HepG2 (cell line): ENCODE results near the gene ZSCAN5C. TPM values are rescaled to one million over a fixed set of nuclear protein-coding genes. Genes with fewer than 3 reads are reported as not detected.

ENCODE experiments used
- ARID3A ChIP-seq: IDR thresholded peaks from 2 replicates; pipeline ENCODE4 v1.6.1; 2012; ENCODE audit warnings: low read depth, low read length, improper control_type of control experiment
- DNMT1 ChIP-seq: sonication (generic); formaldehyde crosslinking; IDR thresholded peaks from 2 replicates; pipeline ENCODE4 v1.5.1; 2020; ENCODE audit warnings: mild to moderate bottlenecking, missing genetic modification reagents
- ZNF646 ChIP-seq: sonication (generic); formaldehyde crosslinking; IDR thresholded peaks from 2 replicates; pipeline ENCODE4 v1.9.0; 2021; ENCODE audit warnings: mild to moderate bottlenecking, missing genetic modification reagents
- polyA plus RNA-seq, 8 experiments: library from polyadenylated mRNA; depleted of rRNA in 3 of 8; stranded (reverse) in 7 of 8; unstranded in 1 of 8; fragments of >200 nt; fragmentation: Illumina TruSeq in 4 of 8; extraction: Trizol in 4 of 8; gene quantifications; 2 replicates each; pipeline versions ENCODE4 v1.2.1 to v1.2.3, GENCODE V29; 2011 to 2016; ENCODE audit warnings: low read depth in 4 of 8, missing spikeins in 1 of 8, mixed read lengths in 1 of 8; ENCODE audit not compliant: insufficient read depth in 1 of 8
- total RNA-seq, 5 experiments: library from RNA; depleted of rRNA; stranded (reverse); fragments of >200 nt; fragmentation: Illumina TruSeq; extraction: Trizol; gene quantifications; 2 replicates each; pipeline ENCODE4 v1.2.3, GENCODE V29; 2016; ENCODE audit warnings: low read depth in 1 of 5
- TF ChIP-seq, protein P1 (sequence below): IDR thresholded peaks from 2 replicates; pipeline ENCODE4 v1.6.1; 2016; ENCODE audit warnings: low read depth, missing genetic modification reagents, missing compliant biosample characterization

The ZSCAN5C gene
- total and polyA plus RNA-seq, 2 of the 13 experiments (the other 11 are each of a cell fraction or from before 2014, with no cell fraction given), result not detected

DNA sequence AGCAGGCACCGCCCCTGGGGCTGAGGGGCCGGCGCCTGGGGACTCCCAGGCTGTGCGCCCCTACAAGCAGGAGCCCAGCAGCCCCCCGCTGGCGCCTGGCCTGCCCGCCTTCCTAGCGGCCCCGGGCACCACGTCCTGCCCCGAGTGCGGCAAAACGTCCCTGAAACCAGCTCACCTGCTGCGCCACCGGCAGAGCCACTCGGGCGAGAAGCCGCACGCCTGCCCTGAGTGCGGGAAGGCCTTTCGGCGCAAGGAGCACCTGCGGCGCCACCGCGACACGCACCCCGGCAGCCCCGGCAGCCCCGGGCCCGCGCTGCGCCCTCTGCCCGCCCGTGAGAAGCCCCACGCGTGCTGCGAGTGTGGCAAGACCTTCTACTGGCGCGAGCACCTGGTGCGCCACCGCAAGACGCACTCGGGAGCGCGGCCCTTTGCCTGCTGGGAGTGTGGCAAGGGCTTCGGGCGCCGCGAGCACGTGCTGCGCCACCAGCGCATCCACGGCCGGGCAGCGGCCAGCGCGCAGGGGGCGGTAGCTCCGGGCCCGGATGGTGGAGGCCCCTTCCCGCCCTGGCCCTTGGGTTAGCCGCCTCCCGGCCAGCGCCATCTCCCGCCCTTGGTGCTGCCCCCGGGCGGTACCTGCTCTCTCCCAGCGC lies 42.3 kb upstream of the ZSCAN5C start (continued):
- TF ChIP-seq, protein P1, sequence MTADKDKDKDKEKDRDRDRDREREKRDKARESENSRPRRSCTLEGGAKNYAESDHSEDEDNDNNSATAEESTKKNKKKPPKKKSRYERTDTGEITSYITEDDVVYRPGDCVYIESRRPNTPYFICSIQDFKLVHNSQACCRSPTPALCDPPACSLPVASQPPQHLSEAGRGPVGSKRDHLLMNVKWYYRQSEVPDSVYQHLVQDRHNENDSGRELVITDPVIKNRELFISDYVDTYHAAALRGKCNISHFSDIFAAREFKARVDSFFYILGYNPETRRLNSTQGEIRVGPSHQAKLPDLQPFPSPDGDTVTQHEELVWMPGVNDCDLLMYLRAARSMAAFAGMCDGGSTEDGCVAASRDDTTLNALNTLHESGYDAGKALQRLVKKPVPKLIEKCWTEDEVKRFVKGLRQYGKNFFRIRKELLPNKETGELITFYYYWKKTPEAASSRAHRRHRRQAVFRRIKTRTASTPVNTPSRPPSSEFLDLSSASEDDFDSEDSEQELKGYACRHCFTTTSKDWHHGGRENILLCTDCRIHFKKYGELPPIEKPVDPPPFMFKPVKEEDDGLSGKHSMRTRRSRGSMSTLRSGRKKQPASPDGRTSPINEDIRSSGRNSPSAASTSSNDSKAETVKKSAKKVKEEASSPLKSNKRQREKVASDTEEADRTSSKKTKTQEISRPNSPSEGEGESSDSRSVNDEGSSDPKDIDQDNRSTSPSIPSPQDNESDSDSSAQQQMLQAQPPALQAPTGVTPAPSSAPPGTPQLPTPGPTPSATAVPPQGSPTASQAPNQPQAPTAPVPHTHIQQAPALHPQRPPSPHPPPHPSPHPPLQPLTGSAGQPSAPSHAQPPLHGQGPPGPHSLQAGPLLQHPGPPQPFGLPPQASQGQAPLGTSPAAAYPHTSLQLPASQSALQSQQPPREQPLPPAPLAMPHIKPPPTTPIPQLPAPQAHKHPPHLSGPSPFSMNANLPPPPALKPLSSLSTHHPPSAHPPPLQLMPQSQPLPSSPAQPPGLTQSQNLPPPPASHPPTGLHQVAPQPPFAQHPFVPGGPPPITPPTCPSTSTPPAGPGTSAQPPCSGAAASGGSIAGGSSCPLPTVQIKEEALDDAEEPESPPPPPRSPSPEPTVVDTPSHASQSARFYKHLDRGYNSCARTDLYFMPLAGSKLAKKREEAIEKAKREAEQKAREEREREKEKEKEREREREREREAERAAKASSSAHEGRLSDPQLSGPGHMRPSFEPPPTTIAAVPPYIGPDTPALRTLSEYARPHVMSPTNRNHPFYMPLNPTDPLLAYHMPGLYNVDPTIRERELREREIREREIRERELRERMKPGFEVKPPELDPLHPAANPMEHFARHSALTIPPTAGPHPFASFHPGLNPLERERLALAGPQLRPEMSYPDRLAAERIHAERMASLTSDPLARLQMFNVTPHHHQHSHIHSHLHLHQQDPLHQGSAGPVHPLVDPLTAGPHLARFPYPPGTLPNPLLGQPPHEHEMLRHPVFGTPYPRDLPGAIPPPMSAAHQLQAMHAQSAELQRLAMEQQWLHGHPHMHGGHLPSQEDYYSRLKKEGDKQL (CRISPR knock-in tag), result no peak
- no peak for TF ChIP-seq DNMT1 (CRISPR knock-in tag)
- no peak for TF ChIP-seq ARID3A
- no peak for TF ChIP-seq ZNF646 (CRISPR knock-in tag)
- TF ChIP-seq, all 625 proteins: peak for 3
